GM10847 (cell line): ENCODE data around the gene NUAK2.

Experiments used
- POLR2A ChIP-seq: IDR thresholded peaks from 2 replicates; pipeline ENCODE4 v1.6.1; 2011; ENCODE audit not compliant: insufficient read length; ENCODE audit errors: extremely low read depth

Gene NUAK2

GRCh38 chr1:205263580-205264190 lies 57.9 kb downstream of the NUAK2 start:
- TF ChIP-seq POLR2A, result no peak

- TF ChIP-seq POLR2A, result no peak
Measured at GRCh38 chr1:205262731-205263171, 58.8 kb downstream of the NUAK2 start.

- no peak for TF ChIP-seq POLR2A
Measured at GRCh38 chr1:205261946-205262691, 59.4 kb downstream of the NUAK2 start.

GRCh38 chr1:205260948-205261732 lies 60.4 kb downstream of the NUAK2 start:
- no peak for TF ChIP-seq POLR2A

GRCh38 chr1:205259998-205260397 lies 61.5 kb downstream of the NUAK2 start:
- no peak for TF ChIP-seq POLR2A

- no peak for TF ChIP-seq POLR2A
Measured at GRCh38 chr1:205259324-205259832, 62.2 kb downstream of the NUAK2 start.

- TF ChIP-seq POLR2A, result no peak
Measured at GRCh38 chr1:205258719-205259118, 62.8 kb downstream of the NUAK2 start.

GRCh38 chr1:205258261-205258691 lies 63.3 kb downstream of the NUAK2 start:
- no peak for TF ChIP-seq POLR2A

- no peak for TF ChIP-seq POLR2A
Measured at GRCh38 chr1:205257735-205258134, 63.8 kb downstream of the NUAK2 start.

GRCh38 chr1:205256951-205257625 lies 64.5 kb downstream of the NUAK2 start:
- TF ChIP-seq POLR2A, result no peak

- TF ChIP-seq POLR2A, result no peak
Measured at GRCh38 chr1:205255941-205256780, 65.4 kb downstream of the NUAK2 start.
